Measurements from ENCODE around the gene SEMA5B.

SEMA5B gene

DNA sequence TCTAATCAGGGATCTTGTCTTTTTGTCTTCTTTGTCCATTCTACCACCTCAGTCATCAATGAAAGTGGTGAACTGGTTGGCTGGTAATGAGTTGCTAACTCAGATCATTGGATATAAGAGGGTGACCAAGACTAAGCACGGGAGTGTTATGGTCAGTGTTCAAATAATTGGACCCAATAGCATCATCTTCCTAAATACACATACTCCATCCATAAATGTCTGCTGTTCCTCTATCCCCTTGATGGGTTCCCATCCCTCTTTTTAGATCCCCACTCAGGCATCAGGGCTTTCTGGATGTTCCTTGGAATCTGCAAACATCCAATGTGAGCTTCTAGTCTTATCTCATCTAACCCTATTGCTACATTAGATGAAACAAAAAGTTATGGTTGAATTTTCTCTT, 3.5 kb downstream of the SEMA5B start:
- no peak for TF ChIP-seq CTCF (IDR thresholded peaks at IDR 0.05)
- H3K27me3 ChIP-seq: peaks cover 100% of the 10 kb centered on the region

GRCh38 chr3:123021996-123022510, 5.5 kb downstream of the SEMA5B start:
- peaks cover 99% of the 10 kb centered on the region for H3K27me3 ChIP-seq
- H3K4me3 ChIP-seq (ENCODE audit: low read depth in 1 of 2, low read length in 1 of 2): no peak overlapping the region
- no peaks in the 10 kb centered on the region for H3K9me3 ChIP-seq
- TF ChIP-seq CTCF (IDR thresholded peaks at IDR 0.05): no peak
- H3K36me3 ChIP-seq: no peaks in the 10 kb centered on the region
- no peak overlapping the region for H3K27ac ChIP-seq
- H3K4me1 ChIP-seq (ENCODE audit: control insufficient read depth in 1 of 2, insufficient read depth in 1 of 2, low read depth in 1 of 2, low read length in 1 of 2): peaks cover 7 to 10% of the 10 kb centered on the region in 2 experiments

More for the DNA sequence above, 3.5 kb downstream of the SEMA5B start:
- Histone ChIP-seq H3K36me3 (no peaks in the 10 kb centered on the region), H3K27ac (no peak overlapping the region), H3K9me3 (no peaks in the 10 kb centered on the region), H3K4me1 (ENCODE audit: control insufficient read depth in 1 of 2, insufficient read depth in 1 of 2, low read depth in 1 of 2, low read length in 1 of 2) (peaks cover 22 to 28% of the 10 kb centered on the region in 2 experiments), H3K4me3 (ENCODE audit: low read depth in 1 of 2, low read length in 1 of 2) (no peak overlapping the region)

GRCh38 chr3:123021388-123021787, 6.2 kb downstream of the SEMA5B start:
- H3K36me3 ChIP-seq: no peaks in the 10 kb centered on the region
- TF ChIP-seq CTCF (IDR thresholded peaks at IDR 0.05): no peak
- peaks cover under 1 to 4% of the 10 kb centered on the region in 2 experiments for H3K4me1 ChIP-seq (ENCODE audit: control insufficient read depth in 1 of 2, insufficient read depth in 1 of 2, low read depth in 1 of 2, low read length in 1 of 2)
- peaks cover 94% of the 10 kb centered on the region for H3K27me3 ChIP-seq
- no peak overlapping the region for H3K27ac ChIP-seq
- H3K4me3 ChIP-seq (ENCODE audit: low read depth in 1 of 2, low read length in 1 of 2): no peak overlapping the region
- no peaks in the 10 kb centered on the region for H3K9me3 ChIP-seq

DNA sequence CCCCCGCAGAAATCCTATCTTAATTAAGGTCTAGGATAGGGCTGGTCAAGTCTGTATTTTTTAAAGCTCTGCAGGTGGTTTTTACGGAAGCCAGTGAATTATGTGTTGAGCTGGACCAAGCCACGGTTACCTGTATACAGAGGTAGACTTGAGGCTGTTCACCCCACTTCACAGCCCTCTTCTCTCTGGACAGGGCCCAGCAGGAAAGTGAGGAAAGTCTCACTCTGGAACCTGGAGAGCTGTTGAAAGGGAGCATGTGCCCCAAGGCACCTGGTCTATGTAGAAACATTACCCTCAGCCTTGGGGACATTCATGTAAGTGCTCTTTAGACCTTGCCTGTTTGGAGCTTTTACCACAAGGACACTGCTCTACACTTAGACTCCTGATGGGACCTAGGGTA, 6.9 kb downstream of the SEMA5B start:
- H3K4me3 ChIP-seq (ENCODE audit: low read depth in 1 of 2, low read length in 1 of 2): no peak overlapping the region
- no peaks in the 10 kb centered on the region for H3K9me3 ChIP-seq
- TF ChIP-seq CTCF (IDR thresholded peaks at IDR 0.05): no peak
- H3K36me3 ChIP-seq: no peaks in the 10 kb centered on the region
- no peak overlapping the region for H3K27ac ChIP-seq
- H3K4me1 ChIP-seq (ENCODE audit: control insufficient read depth in 1 of 2, insufficient read depth in 1 of 2, low read depth in 1 of 2, low read length in 1 of 2): no peaks in the 10 kb centered on the region
- peaks cover 87% of the 10 kb centered on the region for H3K27me3 ChIP-seq

- Histone ChIP-seq H3K4me1 (ENCODE audit: control insufficient read depth in 1 of 2, insufficient read depth in 1 of 2, low read depth in 1 of 2, low read length in 1 of 2) (no peaks in the 10 kb centered on the region), H3K27me3 (peaks cover 76% of the 10 kb centered on the region), H3K4me3 (ENCODE audit: low read depth in 1 of 2, low read length in 1 of 2) (no peak overlapping the region), H3K36me3 (no peaks in the 10 kb centered on the region), H3K9me3 (no peaks in the 10 kb centered on the region), H3K27ac (no peak overlapping the region)
- TF ChIP-seq CTCF (IDR thresholded peaks at IDR 0.05): no peak
Observed at GRCh38 chr3:123019591-123019990, 8.0 kb downstream of the SEMA5B start.

DNA sequence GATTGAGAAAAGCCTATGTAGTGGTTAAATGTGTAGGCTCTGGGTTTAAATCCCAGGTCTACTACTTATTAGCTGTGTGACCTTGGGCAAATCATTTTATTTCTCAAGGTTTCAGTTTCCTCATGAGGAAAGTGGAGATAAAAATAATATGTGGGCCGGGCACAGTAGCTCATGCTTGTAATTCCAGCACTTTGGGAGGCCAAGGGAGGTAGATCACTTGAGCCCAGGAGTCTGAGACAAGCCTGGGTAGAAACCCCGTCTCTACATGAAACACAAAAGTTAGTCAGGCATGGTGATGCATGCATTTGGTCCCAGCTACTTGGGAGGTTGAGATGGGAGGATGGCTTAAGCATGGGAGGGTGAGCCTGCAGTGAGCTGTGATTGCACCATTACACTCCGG, 8.4 kb downstream of the SEMA5B start:
- H3K27me3 ChIP-seq: peaks cover 75% of the 10 kb centered on the region
- TF ChIP-seq CTCF (IDR thresholded peaks at IDR 0.05): no peak
- H3K4me3 ChIP-seq (ENCODE audit: low read depth in 1 of 2, low read length in 1 of 2): no peak overlapping the region
- H3K9me3 ChIP-seq: no peaks in the 10 kb centered on the region
- no peaks in the 10 kb centered on the region for H3K4me1 ChIP-seq (ENCODE audit: control insufficient read depth in 1 of 2, insufficient read depth in 1 of 2, low read depth in 1 of 2, low read length in 1 of 2)
- H3K36me3 ChIP-seq: no peaks in the 10 kb centered on the region
- H3K27ac ChIP-seq: no peak overlapping the region

Measured in neutrophil (primary cell).